HFFc6 (cell line): ENCODE data around the gene KLHL1. TPM values are rescaled to one million over a fixed set of nuclear protein-coding genes. Genes with fewer than 3 reads are reported as not detected.

Experiments used
- DNase-seq: peaks from one replicate; pipeline ENCODE4 v3.0.0-alpha.2; 2018
- H3K27ac Mint-ChIP-seq: 2 replicates; pipeline ENCODE4 v1.8.0; 2020; ENCODE audit warnings: mild to moderate bottlenecking, mixed read lengths
- H3K27me3 Mint-ChIP-seq: 2 replicates; pipeline ENCODE4 v1.8.0; 2021; ENCODE audit warnings: mild to moderate bottlenecking, moderate library complexity, mixed read lengths; ENCODE audit not compliant: insufficient read depth
- H3K36me3 Mint-ChIP-seq: 2 replicates; pipeline ENCODE4 v1.8.0; 2021; ENCODE audit warnings: low read depth, mixed read lengths
- H3K4me1 Mint-ChIP-seq: 2 replicates; pipeline ENCODE4 v1.8.0; 2020; ENCODE audit warnings: low read depth, mixed read lengths
- H3K4me3 Mint-ChIP-seq: 2 replicates; pipeline ENCODE4 v1.8.0; 2020; ENCODE audit warnings: mild to moderate bottlenecking, moderate library complexity, mixed read lengths
- H3K9me3 Mint-ChIP-seq: 2 replicates; pipeline ENCODE4 v1.8.0; 2020; ENCODE audit warnings: mild to moderate bottlenecking, mixed read lengths
- total RNA-seq, 6 experiments: library from RNA; stranded (reverse); fragmentation: NEBNext Ultra II Directional; extraction: Animal tissue kit (Norgen Biotek cat#: 25700); gene quantifications; 2 replicates in 1 of 6; 3 replicates in 5 of 6; pipeline ENCODE4 v1.2.3, GENCODE V29; 2021
- TF ChIP-seq, protein P1 (sequence below): fragments of 200-600 bp; sonication (generic); IDR thresholded peaks from 2 replicates; pipeline ENCODE4 v1.5.0; 2021; ENCODE audit warnings: antibody characterized with exemption, mild to moderate bottlenecking

Gene KLHL1
- total RNA-seq, 6 experiments from 2014 or later: not detected

DNA sequence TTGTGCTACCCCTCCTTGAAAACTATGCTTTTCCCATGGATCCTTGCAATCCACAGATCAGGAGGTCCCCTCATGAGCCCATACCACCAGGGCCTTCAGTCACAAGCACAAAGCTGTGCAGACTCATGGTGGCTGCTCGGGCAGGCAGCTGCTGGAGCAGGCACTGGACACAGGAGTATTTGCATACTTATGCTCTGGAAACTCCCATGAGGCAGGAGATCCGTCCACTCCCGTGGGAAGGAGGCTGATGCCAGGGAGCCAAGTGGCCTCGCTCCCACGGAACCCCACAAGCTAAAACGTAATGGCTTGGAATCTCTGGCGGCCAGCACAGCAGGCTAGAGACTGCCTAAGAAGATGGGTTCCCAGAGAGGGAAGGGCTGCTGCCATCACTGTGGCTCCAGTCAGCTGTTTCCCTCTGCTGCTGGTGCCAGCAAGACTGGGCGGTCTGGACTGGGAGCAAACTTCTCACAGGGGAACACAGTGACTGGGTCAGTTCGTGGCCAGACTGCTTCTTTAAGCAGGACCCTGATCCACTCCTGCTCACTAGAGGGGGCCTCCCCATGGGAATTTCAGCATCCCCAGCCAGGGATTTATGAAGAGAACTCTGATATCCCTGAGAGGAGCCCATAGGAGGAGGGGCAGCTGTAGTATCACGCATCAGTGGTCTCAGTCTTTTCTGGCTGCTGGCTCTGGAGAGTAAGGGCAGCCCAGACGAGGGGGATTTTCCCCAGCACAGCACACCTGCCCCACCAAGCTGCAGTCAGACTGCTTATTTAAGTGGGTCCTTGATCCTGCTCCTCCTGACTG lies 370.9 kb downstream of the KLHL1 start:
- no peaks in the 10 kb centered on the region for H3K4me1 Mint-ChIP-seq
- H3K4me3 Mint-ChIP-seq: no peak overlapping the region
- peaks cover 27% of the 10 kb centered on the region for H3K9me3 Mint-ChIP-seq
- no peak overlapping the region for H3K27ac Mint-ChIP-seq
- no peaks in the 10 kb centered on the region; the same call in 1 of the 2 replicates for H3K36me3 Mint-ChIP-seq
- DNase-seq: no peak
- no peaks in the 10 kb centered on the region for H3K27me3 Mint-ChIP-seq
- TF ChIP-seq, protein P1, sequence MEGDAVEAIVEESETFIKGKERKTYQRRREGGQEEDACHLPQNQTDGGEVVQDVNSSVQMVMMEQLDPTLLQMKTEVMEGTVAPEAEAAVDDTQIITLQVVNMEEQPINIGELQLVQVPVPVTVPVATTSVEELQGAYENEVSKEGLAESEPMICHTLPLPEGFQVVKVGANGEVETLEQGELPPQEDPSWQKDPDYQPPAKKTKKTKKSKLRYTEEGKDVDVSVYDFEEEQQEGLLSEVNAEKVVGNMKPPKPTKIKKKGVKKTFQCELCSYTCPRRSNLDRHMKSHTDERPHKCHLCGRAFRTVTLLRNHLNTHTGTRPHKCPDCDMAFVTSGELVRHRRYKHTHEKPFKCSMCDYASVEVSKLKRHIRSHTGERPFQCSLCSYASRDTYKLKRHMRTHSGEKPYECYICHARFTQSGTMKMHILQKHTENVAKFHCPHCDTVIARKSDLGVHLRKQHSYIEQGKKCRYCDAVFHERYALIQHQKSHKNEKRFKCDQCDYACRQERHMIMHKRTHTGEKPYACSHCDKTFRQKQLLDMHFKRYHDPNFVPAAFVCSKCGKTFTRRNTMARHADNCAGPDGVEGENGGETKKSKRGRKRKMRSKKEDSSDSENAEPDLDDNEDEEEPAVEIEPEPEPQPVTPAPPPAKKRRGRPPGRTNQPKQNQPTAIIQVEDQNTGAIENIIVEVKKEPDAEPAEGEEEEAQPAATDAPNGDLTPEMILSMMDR: no peak

GRCh38 chr13:69721631-69722030 lies 386.6 kb downstream of the KLHL1 start:
- TF ChIP-seq, protein P1: no peak
- Mint-ChIP-seq H3K4me1 (no peaks in the 10 kb centered on the region), H3K27me3 (no peaks in the 10 kb centered on the region), H3K4me3 (no peak overlapping the region), H3K27ac (no peak overlapping the region), H3K36me3 (no peaks in the 10 kb centered on the region), H3K9me3 (peaks cover 16% of the 10 kb centered on the region)
- DNase-seq: no peak

DNA sequence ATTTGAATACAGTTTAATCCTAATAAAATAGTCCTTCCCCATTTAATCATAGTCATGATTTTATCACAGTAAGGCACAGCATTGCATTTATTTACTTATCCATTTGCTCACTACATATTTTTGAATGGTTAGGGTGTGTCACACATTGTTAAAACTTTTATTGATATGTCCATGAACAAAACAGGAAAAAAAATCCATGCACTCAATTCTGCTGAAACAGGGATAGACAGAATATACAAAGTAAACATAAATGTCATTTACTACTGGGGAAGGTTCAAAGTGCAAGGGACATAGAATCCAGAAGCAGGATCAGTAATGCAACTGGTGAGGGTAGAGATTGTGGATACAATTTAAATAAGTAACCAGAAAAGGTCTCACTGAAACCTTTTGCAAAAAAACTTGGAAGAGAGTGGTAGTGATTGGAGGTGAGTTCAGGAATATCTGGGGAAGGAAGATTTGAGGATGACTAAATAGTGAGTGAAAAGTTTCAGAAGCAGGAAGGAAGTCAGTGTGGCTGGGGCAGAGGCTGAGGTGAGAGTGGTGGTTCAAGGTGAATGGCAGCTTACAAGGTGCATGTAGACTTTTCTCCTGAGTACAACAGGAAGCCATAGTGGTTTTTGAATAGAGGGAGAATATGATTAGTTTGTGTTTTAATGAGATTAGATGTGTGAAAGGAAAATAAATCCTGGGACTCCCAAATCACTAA lies 387.8 kb downstream of the KLHL1 start:
- TF ChIP-seq, protein P1: no peak

DNA sequence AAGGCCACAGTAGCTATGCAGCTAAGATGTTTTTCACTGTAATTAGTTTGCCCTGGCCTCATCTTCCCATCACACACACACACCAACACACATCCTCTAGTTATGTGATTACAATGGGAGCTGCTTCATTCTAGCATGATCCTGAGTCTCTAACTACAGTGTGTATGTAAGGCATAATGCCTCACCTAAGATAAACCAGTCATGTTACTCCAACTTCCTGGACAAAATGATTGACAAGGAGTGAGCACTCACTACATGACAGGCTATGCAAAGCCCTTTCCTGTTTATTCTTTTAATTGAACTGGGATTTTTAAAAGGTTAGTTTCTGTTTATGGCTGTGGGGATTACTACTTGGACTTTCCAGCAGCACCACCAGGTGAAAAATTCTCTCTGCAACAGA lies 401.4 kb downstream of the KLHL1 start:
- H3K27me3 Mint-ChIP-seq: no peaks in the 10 kb centered on the region
- no peak overlapping the region for H3K4me3 Mint-ChIP-seq
- no peak overlapping the region for H3K27ac Mint-ChIP-seq
- H3K4me1 Mint-ChIP-seq: no peaks in the 10 kb centered on the region
- H3K36me3 Mint-ChIP-seq: no peaks in the 10 kb centered on the region
- TF ChIP-seq, protein P1: no peak
- DNase-seq: no peak
- H3K9me3 Mint-ChIP-seq: peaks cover 16% of the 10 kb centered on the region

More for the DNA sequence above, 387.8 kb downstream of the KLHL1 start:
- DNase-seq: no peak
- Mint-ChIP-seq H3K4me1 (no peaks in the 10 kb centered on the region), H3K27me3 (no peaks in the 10 kb centered on the region), H3K36me3 (no peaks in the 10 kb centered on the region), H3K9me3 (peaks cover 16% of the 10 kb centered on the region), H3K27ac (no peak overlapping the region), H3K4me3 (no peak overlapping the region)

- Mint-ChIP-seq H3K36me3 (no peaks in the 10 kb centered on the region), H3K4me3 (no peak overlapping the region), H3K27ac (no peak overlapping the region), H3K27me3 (no peaks in the 10 kb centered on the region), H3K9me3 (peaks cover 19% of the 10 kb centered on the region), H3K4me1 (no peaks in the 10 kb centered on the region)
- no peak for DNase-seq
- TF ChIP-seq, protein P1: no peak
Observed at GRCh38 chr13:69704311-69704710, 403.9 kb downstream of the KLHL1 start.
